ENCODE results near the gene FSTL5.

Gene FSTL5

GRCh38 chr4:161419822-161420221 is 744.0 kb downstream of the FSTL5 start:
- DNase-seq = no peak

GRCh38 chr4:161411901-161412300 is 751.9 kb downstream of the FSTL5 start:
- no peak for DNase-seq

GRCh38 chr4:161404346-161405110 is 759.3 kb downstream of the FSTL5 start:
- no peak for DNase-seq

- no peak for DNase-seq
Measured at GRCh38 chr4:161403781-161404180, 760.0 kb downstream of the FSTL5 start.

- DNase-seq = no peak
Measured at GRCh38 chr4:161393602-161394001, 770.2 kb downstream of the FSTL5 start.

- no peak for DNase-seq
Measured at GRCh38 chr4:161382655-161383054, 781.1 kb downstream of the FSTL5 start.

- DNase-seq = no peak
Measured at GRCh38 chr4:161376275-161376674, 787.5 kb downstream of the FSTL5 start.

GRCh38 chr4:161364681-161365080 is 799.1 kb downstream of the FSTL5 start:
- DNase-seq = no peak

- no peak for DNase-seq
Measured at GRCh38 chr4:161360982-161361381, 802.8 kb downstream of the FSTL5 start.

- no peak for DNase-seq
Measured at GRCh38 chr4:161359491-161359890, 804.3 kb downstream of the FSTL5 start.

GRCh38 chr4:161356351-161356750 is 807.4 kb downstream of the FSTL5 start:
- no peak for DNase-seq

- no peak for DNase-seq
Measured at GRCh38 chr4:161350946-161351345, 812.9 kb downstream of the FSTL5 start.

GRCh38 chr4:161345741-161346140 is 818.1 kb downstream of the FSTL5 start:
- DNase-seq = no peak

GRCh38 chr4:161343569-161343950 is 820.2 kb downstream of the FSTL5 start:
- DNase-seq = no peak

- DNase-seq = no peak
Measured at GRCh38 chr4:161342881-161343568, 820.8 kb downstream of the FSTL5 start.

GRCh38 chr4:161336621-161337020 is 827.2 kb downstream of the FSTL5 start:
- no peak for DNase-seq

- no peak for DNase-seq
Measured at GRCh38 chr4:161336016-161336530, 827.7 kb downstream of the FSTL5 start.
